Measurements from ENCODE around the gene FBLN1. TPM values are rescaled to one million over a fixed set of nuclear protein-coding genes. Genes with fewer than 3 reads are reported as not detected.

FBLN1 gene
- total and polyA plus RNA-seq, 2 of the 13 experiments (the other 11 are each of a cell fraction or from before 2014, with no cell fraction given), result 37.3 to 103 TPM

DNA sequence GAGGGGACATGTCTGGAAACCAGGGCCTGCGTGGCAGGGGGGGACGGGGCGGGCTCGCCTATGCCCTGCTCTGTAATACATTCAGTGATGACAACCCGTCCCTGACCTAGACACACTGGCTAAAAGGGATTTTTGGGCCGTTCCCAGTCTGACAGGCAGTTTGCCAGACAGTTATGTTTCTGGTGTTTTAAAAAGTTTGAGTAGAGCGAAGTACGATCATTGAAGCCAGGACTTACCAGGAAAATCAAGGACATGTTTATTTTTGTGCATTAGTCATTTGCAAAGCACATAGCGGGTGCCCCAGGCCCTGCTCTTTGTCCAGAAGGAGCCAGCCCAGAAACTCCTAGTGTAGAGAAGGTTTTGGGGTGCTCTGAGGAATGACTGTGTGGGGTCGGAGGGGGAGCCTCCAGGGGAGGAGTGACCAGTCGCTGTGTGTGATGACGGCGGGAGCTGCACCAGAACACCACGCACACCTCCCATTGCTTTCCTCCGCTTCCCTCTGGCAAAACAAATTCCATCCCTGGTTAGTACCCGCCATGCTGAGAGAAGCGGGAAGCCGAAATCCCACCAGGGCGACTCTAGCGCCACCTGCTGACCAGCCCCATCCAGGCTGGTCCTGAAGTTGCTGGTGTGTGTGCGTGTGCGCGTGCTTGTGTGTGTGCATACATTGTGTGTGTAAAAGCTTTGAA, 50.8 kb downstream of the FBLN1 start (continued):
- TF ChIP-seq MEIS2 (CRISPR knock-in tag; IDR thresholded peaks at IDR 0.05), result no peak; the same call in none of the 2 replicates
- peak; percentile 82 for TF ChIP-seq FOSL2 (CRISPR knock-in tag; IDR thresholded peaks at IDR 0.05)
- peak; percentile 54; the same call in 1 of the 2 replicates for TF ChIP-seq ZNF556 (CRISPR knock-in tag; IDR thresholded peaks at IDR 0.05; ENCODE audit: borderline replicate concordance)
- TF ChIP-seq SP140L (CRISPR knock-in tag; IDR thresholded peaks at IDR 0.05; ENCODE audit: borderline replicate concordance), result no peak
- no peak for TF ChIP-seq NFKBIZ (CRISPR knock-in tag; IDR thresholded peaks at IDR 0.05)
- TF ChIP-seq, protein P1, sequence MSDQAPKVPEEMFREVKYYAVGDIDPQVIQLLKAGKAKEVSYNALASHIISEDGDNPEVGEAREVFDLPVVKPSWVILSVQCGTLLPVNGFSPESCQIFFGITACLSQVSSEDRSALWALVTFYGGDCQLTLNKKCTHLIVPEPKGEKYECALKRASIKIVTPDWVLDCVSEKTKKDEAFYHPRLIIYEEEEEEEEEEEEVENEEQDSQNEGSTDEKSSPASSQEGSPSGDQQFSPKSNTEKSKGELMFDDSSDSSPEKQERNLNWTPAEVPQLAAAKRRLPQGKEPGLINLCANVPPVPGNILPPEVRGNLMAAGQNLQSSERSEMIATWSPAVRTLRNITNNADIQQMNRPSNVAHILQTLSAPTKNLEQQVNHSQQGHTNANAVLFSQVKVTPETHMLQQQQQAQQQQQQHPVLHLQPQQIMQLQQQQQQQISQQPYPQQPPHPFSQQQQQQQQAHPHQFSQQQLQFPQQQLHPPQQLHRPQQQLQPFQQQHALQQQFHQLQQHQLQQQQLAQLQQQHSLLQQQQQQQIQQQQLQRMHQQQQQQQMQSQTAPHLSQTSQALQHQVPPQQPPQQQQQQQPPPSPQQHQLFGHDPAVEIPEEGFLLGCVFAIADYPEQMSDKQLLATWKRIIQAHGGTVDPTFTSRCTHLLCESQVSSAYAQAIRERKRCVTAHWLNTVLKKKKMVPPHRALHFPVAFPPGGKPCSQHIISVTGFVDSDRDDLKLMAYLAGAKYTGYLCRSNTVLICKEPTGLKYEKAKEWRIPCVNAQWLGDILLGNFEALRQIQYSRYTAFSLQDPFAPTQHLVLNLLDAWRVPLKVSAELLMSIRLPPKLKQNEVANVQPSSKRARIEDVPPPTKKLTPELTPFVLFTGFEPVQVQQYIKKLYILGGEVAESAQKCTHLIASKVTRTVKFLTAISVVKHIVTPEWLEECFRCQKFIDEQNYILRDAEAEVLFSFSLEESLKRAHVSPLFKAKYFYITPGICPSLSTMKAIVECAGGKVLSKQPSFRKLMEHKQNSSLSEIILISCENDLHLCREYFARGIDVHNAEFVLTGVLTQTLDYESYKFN (CRISPR knock-in tag; conservative IDR thresholded peaks at IDR 0.05), result no peak; the same call in none of the 2 replicates
- TF ChIP-seq ZNF44 (CRISPR knock-in tag; IDR thresholded peaks at IDR 0.05), result no peak
- no peak for TF ChIP-seq ZNF264 (CRISPR knock-in tag; IDR thresholded peaks at IDR 0.05)
- TF ChIP-seq SP1 (IDR thresholded peaks at IDR 0.05), result no peak
- no peak for TF ChIP-seq SP1 (CRISPR knock-in tag; IDR thresholded peaks at IDR 0.05)
- no peak for TF ChIP-seq GPN1 (CRISPR knock-in tag; IDR thresholded peaks at IDR 0.05; ENCODE audit: borderline replicate concordance)
- TF ChIP-seq GTF3A (CRISPR knock-in tag; conservative IDR thresholded peaks at IDR 0.05), result no peak
- no peak for TF ChIP-seq ZNF816 (CRISPR knock-in tag; IDR thresholded peaks at IDR 0.05; ENCODE audit: borderline replicate concordance)
- no peak for TF ChIP-seq CENPT (CRISPR knock-in tag; IDR thresholded peaks at IDR 0.05; ENCODE audit: low read depth)
- TF ChIP-seq, protein P2, sequence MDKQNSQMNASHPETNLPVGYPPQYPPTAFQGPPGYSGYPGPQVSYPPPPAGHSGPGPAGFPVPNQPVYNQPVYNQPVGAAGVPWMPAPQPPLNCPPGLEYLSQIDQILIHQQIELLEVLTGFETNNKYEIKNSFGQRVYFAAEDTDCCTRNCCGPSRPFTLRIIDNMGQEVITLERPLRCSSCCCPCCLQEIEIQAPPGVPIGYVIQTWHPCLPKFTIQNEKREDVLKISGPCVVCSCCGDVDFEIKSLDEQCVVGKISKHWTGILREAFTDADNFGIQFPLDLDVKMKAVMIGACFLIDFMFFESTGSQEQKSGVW (CRISPR knock-in tag; IDR thresholded peaks at IDR 0.05; ENCODE audit: borderline replicate concordance), result no peak
- TF ChIP-seq, protein P3, sequence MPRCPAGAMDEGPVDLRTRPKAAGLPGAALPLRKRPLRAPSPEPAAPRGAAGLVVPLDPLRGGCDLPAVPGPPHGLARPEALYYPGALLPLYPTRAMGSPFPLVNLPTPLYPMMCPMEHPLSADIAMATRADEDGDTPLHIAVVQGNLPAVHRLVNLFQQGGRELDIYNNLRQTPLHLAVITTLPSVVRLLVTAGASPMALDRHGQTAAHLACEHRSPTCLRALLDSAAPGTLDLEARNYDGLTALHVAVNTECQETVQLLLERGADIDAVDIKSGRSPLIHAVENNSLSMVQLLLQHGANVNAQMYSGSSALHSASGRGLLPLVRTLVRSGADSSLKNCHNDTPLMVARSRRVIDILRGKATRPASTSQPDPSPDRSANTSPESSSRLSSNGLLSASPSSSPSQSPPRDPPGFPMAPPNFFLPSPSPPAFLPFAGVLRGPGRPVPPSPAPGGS (CRISPR knock-in tag; IDR thresholded peaks at IDR 0.05), result no peak
- no peak for TF ChIP-seq NPAS2 (CRISPR knock-in tag; IDR thresholded peaks at IDR 0.05; ENCODE audit: borderline replicate concordance)
- TF ChIP-seq NFE2L1 (CRISPR knock-in tag; IDR thresholded peaks at IDR 0.05; ENCODE audit: borderline replicate concordance), result no peak
- peak; percentile 53 for TF ChIP-seq ELF3 (CRISPR knock-in tag; IDR thresholded peaks at IDR 0.05)
- TF ChIP-seq, protein P4, sequence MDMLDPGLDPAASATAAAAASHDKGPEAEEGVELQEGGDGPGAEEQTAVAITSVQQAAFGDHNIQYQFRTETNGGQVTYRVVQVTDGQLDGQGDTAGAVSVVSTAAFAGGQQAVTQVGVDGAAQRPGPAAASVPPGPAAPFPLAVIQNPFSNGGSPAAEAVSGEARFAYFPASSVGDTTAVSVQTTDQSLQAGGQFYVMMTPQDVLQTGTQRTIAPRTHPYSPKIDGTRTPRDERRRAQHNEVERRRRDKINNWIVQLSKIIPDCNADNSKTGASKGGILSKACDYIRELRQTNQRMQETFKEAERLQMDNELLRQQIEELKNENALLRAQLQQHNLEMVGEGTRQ (IDR thresholded peaks at IDR 0.05; ENCODE audit: low read depth, low read length), result no peak
- TF ChIP-seq, protein P4 (CRISPR knock-in tag; IDR thresholded peaks at IDR 0.05; ENCODE audit: borderline replicate concordance), result no peak
- no peak for TF ChIP-seq ZNF260 (CRISPR knock-in tag; IDR thresholded peaks at IDR 0.05; ENCODE audit: borderline replicate concordance, low read depth)

All from HepG2 (cell line).